ENCODE results near the gene CDK5RAP3.

The CDK5RAP3 gene

GRCh38 chr17:47980541-47980940 lies 9.6 kb downstream of the CDK5RAP3 start:
- TF ChIP-seq GATA2 (IDR thresholded peaks at IDR 0.05; ENCODE audit: low read depth, low read length) (no peak), GATA3 (IDR thresholded peaks at IDR 0.05; ENCODE audit: low read depth, low read length) (no peak)

- TF ChIP-seq GATA2 (IDR thresholded peaks at IDR 0.05; ENCODE audit: low read depth, low read length) (no peak), GATA3 (IDR thresholded peaks at IDR 0.05; ENCODE audit: low read depth, low read length) (no peak)
These were observed 10.5 kb downstream of the CDK5RAP3 start for GRCh38 chr17:47981462-47981861.

- peak; percentile 97 for TF ChIP-seq GATA2 (IDR thresholded peaks at IDR 0.05; ENCODE audit: low read depth, low read length)
- TF ChIP-seq GATA3 (IDR thresholded peaks at IDR 0.05; ENCODE audit: low read depth, low read length) = no peak; the same call in 1 of the 2 replicates
These were observed 11.2 kb downstream of the CDK5RAP3 start for GRCh38 chr17:47982091-47982617.

GRCh38 chr17:47982645-47983390 lies 11.9 kb downstream of the CDK5RAP3 start:
- TF ChIP-seq GATA3 (IDR thresholded peaks at IDR 0.05; ENCODE audit: low read depth, low read length) (no peak), GATA2 (IDR thresholded peaks at IDR 0.05; ENCODE audit: low read depth, low read length) (no peak)

- TF ChIP-seq GATA3 (IDR thresholded peaks at IDR 0.05; ENCODE audit: low read depth, low read length) (no peak), GATA2 (IDR thresholded peaks at IDR 0.05; ENCODE audit: low read depth, low read length) (no peak)
These were observed 12.7 kb downstream of the CDK5RAP3 start for GRCh38 chr17:47983492-47984223.

GRCh38 chr17:47986520-47986919 lies 15.6 kb downstream of the CDK5RAP3 start:
- TF ChIP-seq GATA2 (IDR thresholded peaks at IDR 0.05; ENCODE audit: low read depth, low read length) = no peak
- no peak for TF ChIP-seq GATA3 (IDR thresholded peaks at IDR 0.05; ENCODE audit: low read depth, low read length)

- TF ChIP-seq GATA3 (IDR thresholded peaks at IDR 0.05; ENCODE audit: low read depth, low read length) (no peak), GATA2 (IDR thresholded peaks at IDR 0.05; ENCODE audit: low read depth, low read length) (no peak)
These were observed 16.4 kb downstream of the CDK5RAP3 start for GRCh38 chr17:47987240-47987835.

GRCh38 chr17:47989159-47989558 lies 18.2 kb downstream of the CDK5RAP3 start:
- TF ChIP-seq GATA3 (IDR thresholded peaks at IDR 0.05; ENCODE audit: low read depth, low read length) (no peak), GATA2 (IDR thresholded peaks at IDR 0.05; ENCODE audit: low read depth, low read length) (no peak)

GRCh38 chr17:47989700-47990099 lies 18.8 kb downstream of the CDK5RAP3 start:
- TF ChIP-seq GATA2 (IDR thresholded peaks at IDR 0.05; ENCODE audit: low read depth, low read length) (no peak), GATA3 (IDR thresholded peaks at IDR 0.05; ENCODE audit: low read depth, low read length) (no peak)

GRCh38 chr17:47990962-47991731 lies 20.2 kb downstream of the CDK5RAP3 start:
- TF ChIP-seq GATA2 (IDR thresholded peaks at IDR 0.05; ENCODE audit: low read depth, low read length) (no peak), GATA3 (IDR thresholded peaks at IDR 0.05; ENCODE audit: low read depth, low read length) (no peak)

- TF ChIP-seq GATA2 (IDR thresholded peaks at IDR 0.05; ENCODE audit: low read depth, low read length) (no peak), GATA3 (IDR thresholded peaks at IDR 0.05; ENCODE audit: low read depth, low read length) (no peak)
These were observed 21.3 kb downstream of the CDK5RAP3 start for GRCh38 chr17:47992216-47992615.

GRCh38 chr17:47993031-47993564 lies 22.2 kb downstream of the CDK5RAP3 start:
- no peak for TF ChIP-seq GATA3 (IDR thresholded peaks at IDR 0.05; ENCODE audit: low read depth, low read length)
- TF ChIP-seq GATA2 (IDR thresholded peaks at IDR 0.05; ENCODE audit: low read depth, low read length) = no peak

- TF ChIP-seq GATA2 (IDR thresholded peaks at IDR 0.05; ENCODE audit: low read depth, low read length) = no peak
These were observed 23.1 kb downstream of the CDK5RAP3 start for GRCh38 chr17:47993964-47994363.
